Measurements from ENCODE around the gene STK11. TPM values are rescaled to one million over a fixed set of nuclear protein-coding genes. Genes with fewer than 3 reads are reported as not detected.
A peak's percentile ranks its signal among the peaks of the same experiment; 100 is the strongest.

The STK11 gene
- total RNA-seq, 5 donors from 2014 or later (not counting 1 experiment from before 2014, with no cell fraction given): 70.2 to 115 (median 99.5) TPM

DNA sequence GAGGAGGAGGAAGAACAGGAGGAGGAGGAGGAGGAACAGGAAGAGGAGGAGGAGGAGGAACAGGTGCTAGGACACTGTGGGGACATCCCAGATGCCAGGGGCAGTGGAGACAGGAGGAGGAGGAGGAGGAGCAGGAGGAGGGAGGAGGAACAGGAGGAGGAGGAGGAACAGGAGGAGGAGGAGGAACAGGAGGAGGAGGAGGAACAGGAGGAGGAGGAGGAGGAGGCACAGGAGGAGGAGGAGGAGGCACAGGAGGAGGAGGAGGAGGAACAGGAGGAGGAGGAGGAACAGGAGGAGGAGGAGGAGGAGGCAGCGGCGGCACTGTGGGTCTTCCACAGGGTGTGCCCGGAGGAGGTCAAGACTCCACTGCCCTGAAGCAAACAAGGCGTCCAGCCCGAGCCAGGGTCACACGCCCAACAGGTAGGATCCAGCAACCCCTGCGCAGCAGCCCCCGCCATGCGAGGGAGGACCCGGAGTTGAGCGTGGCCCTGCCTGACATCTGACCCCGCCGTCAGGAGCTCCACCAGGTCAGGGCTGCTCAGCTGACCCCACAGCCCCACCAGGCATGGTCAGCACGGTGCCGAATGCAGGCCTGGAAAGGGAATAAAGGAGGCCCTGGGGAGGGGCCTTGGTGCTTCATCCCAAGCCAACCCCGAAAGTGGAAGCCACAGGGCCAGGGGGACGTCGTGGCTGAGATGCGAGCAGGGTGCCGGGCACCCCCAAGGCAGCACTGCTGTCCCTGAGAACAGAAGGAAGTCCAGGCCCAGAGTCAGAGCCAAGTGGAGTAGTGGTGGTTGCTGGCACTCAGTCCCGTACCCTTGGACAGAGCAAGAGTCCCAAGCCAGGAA, 40.7 kb upstream of the STK11 start:
- Histone ChIP-seq H3K36me3 (ENCODE audit: control insufficient read depth in 2 of 2, extremely low read depth in 1 of 2, insufficient read depth in 1 of 2, low read length in 1 of 2) (peaks cover 13 to 25% of the 10 kb centered on the region in 2 donors), H3K27me3 (replicated peaks in 1 of 2; ENCODE audit: control insufficient read depth in 2 of 2, extremely low read depth in 1 of 2, insufficient read depth in 2 of 2, low read length in 1 of 2) (no peaks in the 10 kb centered on the region), H3K27ac (ENCODE audit: low read length) (no peak overlapping the region), H3K4me1 (ENCODE audit: control insufficient read depth in 1 of 2, extremely low read depth in 1 of 2, insufficient read depth in 2 of 2, low read length in 2 of 2) (peaks cover 0 to 29% of the 10 kb centered on the region in 2 experiments), H3K9me3 (no peaks in the 10 kb centered on the region), H3K4me3 (ENCODE audit: control insufficient read depth in 1 of 2, extremely low read depth in 1 of 2, low read length in 1 of 2) (no peak overlapping the region)
- no peak for ATAC-seq (replicated peaks in 1 of 4)
- Mint-ChIP-seq H3K4me1 (peaks cover 11 to 17% (median 12%) of the 10 kb centered on the region in 3 donors), H3K27me3 (no peaks in the 10 kb centered on the region), H3K36me3 (peaks cover 3% of the 10 kb centered on the region), H3K9me3 (no peaks in the 10 kb centered on the region), H3K4me3 (no peak overlapping the region), H3K27ac (no peak overlapping the region)
- WGBS (ENCODE audit: insufficient coverage): 84% methylated on average over 19 of the region's 21 CpGs
- DNase-seq: no peak
- POLR2A ChIA-PET: no interaction called here
- CTCF ChIA-PET: no interaction called here

DNA sequence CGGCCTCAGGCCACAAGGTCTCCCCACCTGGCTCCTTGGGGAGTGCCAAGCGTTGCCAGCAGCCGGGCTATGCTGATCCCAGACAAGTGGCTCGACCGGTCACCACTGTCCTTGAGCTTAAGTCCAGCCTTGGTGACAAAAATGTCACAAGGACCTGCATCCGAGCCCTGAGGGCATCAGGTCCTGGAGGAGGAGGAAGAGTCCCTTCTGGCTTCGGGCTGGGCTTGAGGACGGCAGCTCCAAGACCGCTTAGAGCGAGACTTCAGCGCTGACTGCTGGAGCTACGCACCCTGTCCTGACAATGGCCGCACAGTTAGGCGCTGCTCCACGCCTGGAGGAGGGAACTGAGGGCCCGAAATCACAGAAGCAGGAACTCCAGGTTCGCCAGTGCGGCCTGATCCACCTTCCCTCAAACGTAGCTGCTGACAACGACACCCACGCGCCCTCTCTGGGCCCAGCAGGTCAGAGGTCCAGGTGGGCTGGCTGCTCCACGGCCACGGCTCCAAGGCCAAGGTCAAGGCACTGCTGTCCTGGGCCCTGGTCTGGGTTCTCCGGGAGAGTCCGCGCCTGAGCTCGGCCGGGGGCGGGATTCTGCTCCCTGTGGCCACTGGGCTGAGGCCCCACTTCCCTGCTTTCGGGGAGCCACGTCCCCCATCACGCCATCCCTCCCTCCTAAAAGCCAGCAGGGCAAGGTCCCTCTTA, 38.6 kb upstream of the STK11 start:
- Histone ChIP-seq H3K27me3 (replicated peaks in 1 of 2; ENCODE audit: control insufficient read depth in 2 of 2, extremely low read depth in 1 of 2, insufficient read depth in 2 of 2, low read length in 1 of 2) (no peaks in the 10 kb centered on the region), H3K4me1 (ENCODE audit: control insufficient read depth in 1 of 2, extremely low read depth in 1 of 2, insufficient read depth in 2 of 2, low read length in 2 of 2) (peaks cover 0 to 38% of the 10 kb centered on the region in 2 experiments), H3K4me3 (ENCODE audit: control insufficient read depth in 1 of 2, extremely low read depth in 1 of 2, low read length in 1 of 2) (no peak overlapping the region), H3K27ac (ENCODE audit: low read length) (no peak overlapping the region), H3K9me3 (no peaks in the 10 kb centered on the region), H3K36me3 (ENCODE audit: control insufficient read depth in 2 of 2, extremely low read depth in 1 of 2, insufficient read depth in 1 of 2, low read length in 1 of 2) (peaks cover 13 to 23% of the 10 kb centered on the region in 2 donors)
- CTCF ChIA-PET: interaction anchor here in 1 of 2 donors (0.6 to 0.7 kb wide), 2 partner anchors 47 to 71 kb away, joined by 3 read pairs; partner anchors contain the start of gene CBARP
- DNase-seq: no peak
- peaks cover 12% of the 10 kb centered on the region for H3K36me3 Mint-ChIP-seq
- WGBS (ENCODE audit: insufficient coverage): 97% methylated on average over 31 of the region's 33 CpGs
- no peak for ATAC-seq (replicated peaks in 1 of 4)
- H3K27me3 Mint-ChIP-seq: no peaks in the 10 kb centered on the region
- peaks cover 23 to 30% (median 27%) of the 10 kb centered on the region in 3 donors for H3K4me1 Mint-ChIP-seq
- no peak overlapping the region for H3K27ac Mint-ChIP-seq
- POLR2A ChIA-PET: no interaction called here
- H3K9me3 Mint-ChIP-seq: no peaks in the 10 kb centered on the region
- no peak overlapping the region for H3K4me3 Mint-ChIP-seq

DNA sequence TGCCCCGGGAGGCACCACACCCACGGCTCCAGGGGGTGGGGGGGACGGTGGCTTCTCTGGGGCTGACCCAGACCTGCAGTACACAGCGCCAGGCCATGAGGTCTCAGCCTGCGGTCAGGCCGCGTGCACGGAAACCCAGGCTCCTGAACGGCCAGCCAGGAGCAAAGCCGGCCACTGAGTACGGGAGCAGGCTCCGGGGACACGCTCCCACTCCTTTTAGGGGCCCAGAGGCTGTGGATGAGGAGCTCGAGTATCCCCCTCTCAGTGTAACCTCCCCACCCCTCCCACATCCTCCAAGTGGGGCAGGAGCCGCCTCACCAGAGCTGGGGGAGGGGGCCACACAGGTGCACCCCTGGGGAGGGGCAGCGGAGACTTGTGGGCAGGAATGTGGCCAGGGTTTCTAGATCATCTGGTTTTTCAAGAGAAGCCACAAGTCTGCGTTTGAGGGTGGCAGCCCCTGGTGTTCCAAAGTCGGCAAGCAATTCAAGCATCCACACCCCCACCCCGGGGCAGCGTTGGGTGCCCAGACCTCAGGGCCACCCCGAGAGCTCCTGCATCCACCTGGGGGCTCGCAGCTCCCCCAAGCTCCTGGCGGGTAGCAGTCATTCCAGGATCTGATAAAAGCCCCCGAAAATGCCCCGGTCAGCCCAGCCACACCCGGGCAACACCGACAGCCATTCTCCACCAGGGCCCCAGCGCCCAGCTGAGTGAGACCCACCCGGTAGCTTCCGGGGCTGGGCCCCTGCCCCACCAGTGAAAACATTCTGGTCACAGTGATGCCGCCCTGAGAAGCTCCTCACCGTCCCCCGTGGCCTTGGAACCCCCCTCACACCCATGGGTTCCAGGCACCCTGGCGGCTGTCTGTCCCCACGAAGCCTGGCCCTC, 37.6 kb upstream of the STK11 start:
- peak in 2 of 4 experiments; percentile 7 to 8 for ATAC-seq (replicated peaks in 1 of 4)
- CTCF ChIA-PET: no interaction called here
- POLR2A ChIA-PET: no interaction called here

DNA sequence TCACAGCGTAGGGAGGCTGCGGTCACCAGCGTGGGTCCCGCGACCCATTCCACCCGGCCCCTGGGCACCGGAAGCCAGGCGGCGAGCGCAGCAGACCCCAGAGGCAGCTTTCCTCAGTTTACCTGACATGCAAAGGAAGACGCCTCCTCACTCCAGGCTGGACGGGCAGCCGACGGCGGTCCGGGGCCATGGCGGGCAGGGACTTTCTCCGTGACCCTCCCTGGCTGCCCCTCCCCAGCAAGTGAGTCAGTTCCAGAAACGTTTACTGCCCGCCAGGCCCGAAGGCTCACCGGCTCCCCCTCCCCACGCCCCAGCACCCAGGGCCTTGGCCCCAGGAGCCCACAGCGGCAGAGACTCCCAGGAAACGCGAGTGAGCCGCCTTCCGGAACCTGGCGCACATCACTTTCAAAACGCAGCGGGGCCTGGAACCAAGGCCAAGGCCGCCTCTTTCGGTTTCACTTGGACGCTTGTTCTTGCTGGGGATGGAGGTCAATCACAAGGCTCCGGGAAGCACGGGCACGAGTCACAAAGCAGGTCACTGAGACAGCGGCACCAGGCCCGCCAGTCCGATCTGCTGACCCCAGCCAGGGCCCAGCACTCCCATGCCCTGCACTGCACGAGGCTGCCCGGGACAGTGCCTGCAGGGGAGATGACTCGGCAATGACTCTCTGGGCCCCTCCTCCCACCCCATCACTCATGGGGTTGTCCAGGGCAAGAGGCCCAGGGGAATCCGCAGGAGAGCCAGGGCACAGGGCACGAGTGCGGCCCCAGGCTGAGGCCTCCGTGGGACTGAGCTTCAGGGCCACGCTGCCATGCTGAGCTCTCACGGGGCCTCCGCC, 36.8 kb upstream of the STK11 start:
- CTCF ChIA-PET: interaction anchor here in 1 of 2 donors (0.6 kb wide), 1 partner anchor 271 kb away, joined by 6 read pairs; no protein-coding TSS in a partner anchor
- ATAC-seq (replicated peaks in 1 of 4): no peak
- Mint-ChIP-seq H3K4me1 (peaks cover 17 to 30% (median 29%) of the 10 kb centered on the region in 3 donors), H3K4me3 (no peak overlapping the region), H3K27me3 (no peaks in the 10 kb centered on the region), H3K36me3 (peaks cover 12% of the 10 kb centered on the region), H3K9me3 (no peaks in the 10 kb centered on the region), H3K27ac (no peak overlapping the region)
- DNase-seq: no peak
- Histone ChIP-seq H3K4me1 (ENCODE audit: control insufficient read depth in 1 of 2, extremely low read depth in 1 of 2, insufficient read depth in 2 of 2, low read length in 2 of 2) (peaks cover 2 to 55% of the 10 kb centered on the region in 2 experiments), H3K27ac (ENCODE audit: low read length) (no peak overlapping the region), H3K9me3 (no peaks in the 10 kb centered on the region), H3K36me3 (ENCODE audit: control insufficient read depth in 2 of 2, extremely low read depth in 1 of 2, insufficient read depth in 1 of 2, low read length in 1 of 2) (peaks cover 13 to 17% of the 10 kb centered on the region in 2 donors), H3K27me3 (replicated peaks in 1 of 2; ENCODE audit: control insufficient read depth in 2 of 2, extremely low read depth in 1 of 2, insufficient read depth in 2 of 2, low read length in 1 of 2) (no peaks in the 10 kb centered on the region), H3K4me3 (ENCODE audit: control insufficient read depth in 1 of 2, extremely low read depth in 1 of 2, low read length in 1 of 2) (no peak overlapping the region)
- POLR2A ChIA-PET: no interaction called here
- WGBS (ENCODE audit: insufficient coverage): 92% methylated on average over 40 of the region's 50 CpGs

More for the DNA sequence above, 37.6 kb upstream of the STK11 start:
- 89% methylated on average over 21 of the region's 35 CpGs for WGBS (ENCODE audit: insufficient coverage)
- H3K27me3 ChIP-seq (replicated peaks in 1 of 2; ENCODE audit: control insufficient read depth in 2 of 2, extremely low read depth in 1 of 2, insufficient read depth in 2 of 2, low read length in 1 of 2): no peaks in the 10 kb centered on the region
- peaks cover 0 to 47% of the 10 kb centered on the region in 2 experiments for H3K4me1 ChIP-seq (ENCODE audit: control insufficient read depth in 1 of 2, extremely low read depth in 1 of 2, insufficient read depth in 2 of 2, low read length in 2 of 2)
- H3K4me3 ChIP-seq (ENCODE audit: control insufficient read depth in 1 of 2, extremely low read depth in 1 of 2, low read length in 1 of 2): no peak overlapping the region
- Mint-ChIP-seq H3K4me1 (peaks cover 19 to 30% (median 30%) of the 10 kb centered on the region in 3 donors), H3K27ac (no peak overlapping the region), H3K27me3 (no peaks in the 10 kb centered on the region), H3K36me3 (peaks cover 12% of the 10 kb centered on the region), H3K4me3 (no peak overlapping the region), H3K9me3 (no peaks in the 10 kb centered on the region)
- peaks cover 13 to 23% of the 10 kb centered on the region in 2 donors for H3K36me3 ChIP-seq (ENCODE audit: control insufficient read depth in 2 of 2, extremely low read depth in 1 of 2, insufficient read depth in 1 of 2, low read length in 1 of 2)
- no peaks in the 10 kb centered on the region for H3K9me3 ChIP-seq
- no peak overlapping the region for H3K27ac ChIP-seq (ENCODE audit: low read length)
- no peak for DNase-seq

DNA sequence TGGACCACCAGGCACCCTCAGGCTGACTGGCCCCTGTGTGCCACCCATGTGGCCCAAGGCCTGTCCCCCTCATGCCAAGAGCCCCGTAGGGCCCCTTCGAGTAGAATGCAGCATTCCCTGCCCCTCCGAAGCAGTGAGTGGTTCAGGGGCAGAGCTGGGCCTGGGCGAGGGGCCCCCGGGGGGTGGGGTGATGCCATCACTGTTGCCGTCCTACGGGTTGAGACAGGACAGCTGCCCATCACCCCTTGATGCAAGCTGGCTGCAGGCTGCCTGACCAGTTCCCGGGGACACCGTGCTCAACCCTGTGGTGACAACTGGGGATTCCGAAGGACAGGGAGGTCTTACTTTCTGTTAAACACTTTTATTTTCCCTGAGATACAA, 36.2 kb upstream of the STK11 start:
- no peak for ATAC-seq (replicated peaks in 1 of 4)
- no peak overlapping the region for H3K4me3 Mint-ChIP-seq
- no peak overlapping the region for H3K27ac Mint-ChIP-seq
- H3K27me3 Mint-ChIP-seq: no peaks in the 10 kb centered on the region
- no peak overlapping the region for H3K27ac ChIP-seq (ENCODE audit: low read length)
- H3K4me1 Mint-ChIP-seq: peaks cover 17 to 32% (median 32%) of the 10 kb centered on the region in 3 donors
- DNase-seq: no peak
- peaks cover 2 to 58% of the 10 kb centered on the region in 2 experiments for H3K4me1 ChIP-seq (ENCODE audit: control insufficient read depth in 1 of 2, extremely low read depth in 1 of 2, insufficient read depth in 2 of 2, low read length in 2 of 2)
- H3K4me3 ChIP-seq (ENCODE audit: control insufficient read depth in 1 of 2, extremely low read depth in 1 of 2, low read length in 1 of 2): no peak overlapping the region
- H3K36me3 Mint-ChIP-seq: peaks cover 12% of the 10 kb centered on the region
- CTCF ChIA-PET: interaction anchor here in 1 of 2 donors (0.6 kb wide), 1 partner anchor 271 kb away, joined by 6 read pairs; no protein-coding TSS in a partner anchor
- no peaks in the 10 kb centered on the region for H3K9me3 Mint-ChIP-seq
- WGBS (ENCODE audit: insufficient coverage): 91% methylated on average over 9 of the region's 10 CpGs
- H3K9me3 ChIP-seq: no peaks in the 10 kb centered on the region
- no peaks in the 10 kb centered on the region for H3K27me3 ChIP-seq (replicated peaks in 1 of 2; ENCODE audit: control insufficient read depth in 2 of 2, extremely low read depth in 1 of 2, insufficient read depth in 2 of 2, low read length in 1 of 2)
- POLR2A ChIA-PET: no interaction called here
- H3K36me3 ChIP-seq (ENCODE audit: control insufficient read depth in 2 of 2, extremely low read depth in 1 of 2, insufficient read depth in 1 of 2, low read length in 1 of 2): peaks cover 13 to 17% of the 10 kb centered on the region in 2 donors

All from T-cell (primary cell).